ENCODE data around the gene SVBP.
A peak's percentile ranks its signal among the peaks of the same experiment; 100 is the strongest.

The SVBP gene

DNA sequence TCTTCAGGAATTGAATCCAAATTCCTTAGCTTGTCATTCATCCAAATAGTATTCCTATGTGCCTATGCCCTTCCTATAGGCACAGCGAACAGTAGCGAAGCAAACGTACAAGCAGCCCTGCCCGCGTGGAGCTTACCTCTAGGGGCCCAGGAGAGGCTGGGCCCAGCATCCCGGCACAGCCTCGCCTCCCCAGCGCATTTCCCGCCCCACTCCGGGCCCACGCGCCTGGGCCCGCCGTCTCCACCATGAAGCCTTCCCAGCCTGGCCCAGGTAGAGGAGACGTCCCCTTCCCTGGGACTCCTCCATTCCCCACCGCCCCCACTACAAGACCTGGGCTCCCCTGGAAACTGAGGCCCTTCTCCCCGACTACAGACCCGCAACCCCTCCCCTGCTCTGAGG lies 32.7 kb downstream of the SVBP start:
- H2BK120ac ChIP-seq (ENCODE audit: low read depth, low read length) = no peak overlapping the region
- peaks cover 5% of the 10 kb centered on the region for H3K79me1 ChIP-seq (replicated peaks; ENCODE audit: low read length, poor library complexity, severe bottlenecking)
- H3K4me1 ChIP-seq (ENCODE audit: control insufficient read depth, insufficient read depth, low read depth, low read length) = no peaks in the 10 kb centered on the region
- no peak overlapping the region for H2BK5ac ChIP-seq (ENCODE audit: low read depth, low read length, poor library complexity, severe bottlenecking)
- no peak overlapping the region for H3K9ac ChIP-seq (ENCODE audit: low read length)
- peak overlapping the region; percentile 15 for H4K91ac ChIP-seq (ENCODE audit: low read length)
- no peak overlapping the region for H3K23ac ChIP-seq (ENCODE audit: low read length in 2 of 2)
- H2BK15ac ChIP-seq (ENCODE audit: low read depth, poor library complexity, severe bottlenecking) = no peak overlapping the region
- peaks cover 0 to 6% of the 10 kb centered on the region in 2 experiments for H3K27me3 ChIP-seq (ENCODE audit: control insufficient read depth in 1 of 2, insufficient read depth in 1 of 2, low read length in 2 of 2)
- H3K9me3 ChIP-seq (ENCODE audit: control insufficient read depth, low read length) = no peaks in the 10 kb centered on the region
- H4K8ac ChIP-seq (ENCODE audit: low read length) = no peak overlapping the region
- no peak overlapping the region for H2BK12ac ChIP-seq (ENCODE audit: low read length in 2 of 2)
- H3K14ac ChIP-seq (ENCODE audit: low read length in 2 of 2) = no peak overlapping the region
- 93% methylated on average over 14 of the region's 18 CpGs for WGBS
- no peak overlapping the region for H2AFZ ChIP-seq (ENCODE audit: low read depth, low read length)
- peaks cover 26 to 30% of the 10 kb centered on the region in 2 experiments for H3K36me3 ChIP-seq (ENCODE audit: control insufficient read depth in 1 of 2, insufficient read depth in 2 of 2, low read depth in 1 of 2, low read length in 2 of 2)
- no peak overlapping the region for H2AK5ac ChIP-seq (ENCODE audit: low read length, severe bottlenecking)
- no peak overlapping the region for H3K4ac ChIP-seq (ENCODE audit: low read depth in 1 of 2, low read length in 2 of 2)
- H3K4me3 ChIP-seq (ENCODE audit: insufficient read depth in 1 of 2, low read depth in 1 of 2, low read length in 2 of 2) = no peak overlapping the region
- no peak for DNase-seq
- H3K18ac ChIP-seq (ENCODE audit: low read depth in 1 of 2, low read length in 2 of 2) = no peak overlapping the region
- no peak overlapping the region for H3K4me2 ChIP-seq (ENCODE audit: low read length, poor library complexity, severe bottlenecking)
- no peak overlapping the region for H3K27ac ChIP-seq (ENCODE audit: low read length, poor library complexity, severe bottlenecking)

DNA sequence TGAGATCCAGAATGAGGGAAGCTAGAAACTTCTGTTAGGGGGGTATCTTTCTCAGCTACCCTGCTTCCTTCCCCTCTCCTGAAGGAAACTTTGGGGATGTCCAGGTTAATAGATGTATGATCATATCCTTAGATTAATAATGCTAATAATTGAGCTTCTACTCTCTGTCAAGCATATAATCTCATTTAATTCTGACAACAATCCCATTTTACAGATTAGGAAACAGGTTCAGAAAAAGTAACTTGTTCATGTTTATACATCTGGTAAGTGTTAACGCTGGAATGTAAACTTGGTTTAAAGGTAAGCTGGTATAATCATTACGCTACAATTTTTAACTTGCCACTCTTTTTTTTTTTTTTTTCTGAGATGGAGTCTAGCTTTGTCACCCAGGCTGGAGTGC lies 34.1 kb downstream of the SVBP start:
- Histone ChIP-seq H3K4me3 (ENCODE audit: insufficient read depth in 1 of 2, low read depth in 1 of 2, low read length in 2 of 2) (no peak overlapping the region), H2BK120ac (ENCODE audit: low read depth, low read length) (no peak overlapping the region), H2BK15ac (ENCODE audit: low read depth, poor library complexity, severe bottlenecking) (no peak overlapping the region), H3K36me3 (ENCODE audit: control insufficient read depth in 1 of 2, insufficient read depth in 2 of 2, low read depth in 1 of 2, low read length in 2 of 2) (peaks cover 26 to 39% of the 10 kb centered on the region in 2 experiments), H3K27ac (ENCODE audit: low read length, poor library complexity, severe bottlenecking) (no peak overlapping the region), H3K18ac (ENCODE audit: low read depth in 1 of 2, low read length in 2 of 2) (no peak overlapping the region), H3K4me1 (ENCODE audit: control insufficient read depth, insufficient read depth, low read depth, low read length) (no peaks in the 10 kb centered on the region), H3K4ac (ENCODE audit: low read depth in 1 of 2, low read length in 2 of 2) (no peak overlapping the region), H3K14ac (ENCODE audit: low read length in 2 of 2) (no peak overlapping the region), H4K8ac (ENCODE audit: low read length) (no peak overlapping the region), H2AFZ (ENCODE audit: low read depth, low read length) (no peak overlapping the region), H3K9me3 (ENCODE audit: control insufficient read depth, low read length) (no peaks in the 10 kb centered on the region), H3K79me1 (replicated peaks; ENCODE audit: low read length, poor library complexity, severe bottlenecking) (peaks cover 11% of the 10 kb centered on the region), H3K27me3 (ENCODE audit: control insufficient read depth in 1 of 2, insufficient read depth in 1 of 2, low read length in 2 of 2) (peaks cover 0 to 6% of the 10 kb centered on the region in 2 experiments), H2BK12ac (ENCODE audit: low read length in 2 of 2) (no peak overlapping the region), H4K91ac (ENCODE audit: low read length) (no peak overlapping the region), H3K23ac (ENCODE audit: low read length in 2 of 2) (no peak overlapping the region), H3K9ac (ENCODE audit: low read length) (no peak overlapping the region), H2AK5ac (ENCODE audit: low read length, severe bottlenecking) (no peak overlapping the region), H2BK5ac (ENCODE audit: low read depth, low read length, poor library complexity, severe bottlenecking) (no peak overlapping the region), H3K4me2 (ENCODE audit: low read length, poor library complexity, severe bottlenecking) (no peak overlapping the region)
- DNase-seq = no peak
- WGBS = 88% methylated on average over 2 of the region's 2 CpGs

DNA sequence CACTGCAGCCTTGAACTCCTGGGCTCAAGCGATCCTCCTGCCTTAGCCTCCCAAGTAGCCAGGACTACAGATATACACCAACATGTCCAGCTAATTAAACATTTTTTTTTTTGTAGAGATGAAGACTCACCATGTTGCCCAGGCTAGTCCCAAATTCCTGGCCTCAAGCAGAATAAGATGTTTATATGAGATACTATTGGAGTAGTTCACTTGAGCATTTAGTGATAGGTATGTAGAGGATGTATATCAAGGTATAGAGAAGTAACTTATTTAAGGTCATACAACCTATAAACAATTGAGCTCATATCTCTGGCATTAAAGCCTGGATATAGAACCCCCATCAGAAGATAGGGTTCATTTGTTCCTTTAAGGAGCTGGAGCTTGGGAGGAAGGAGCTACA lies 37.0 kb downstream of the SVBP start:
- peaks cover 31 to 66% of the 10 kb centered on the region in 2 experiments for H3K36me3 ChIP-seq (ENCODE audit: control insufficient read depth in 1 of 2, insufficient read depth in 2 of 2, low read depth in 1 of 2, low read length in 2 of 2)
- H2AFZ ChIP-seq (ENCODE audit: low read depth, low read length) = no peak overlapping the region
- H2BK5ac ChIP-seq (ENCODE audit: low read depth, low read length, poor library complexity, severe bottlenecking) = no peak overlapping the region
- H2AK5ac ChIP-seq (ENCODE audit: low read length, severe bottlenecking) = no peak overlapping the region
- no peak for DNase-seq
- H2BK15ac ChIP-seq (ENCODE audit: low read depth, poor library complexity, severe bottlenecking) = no peak overlapping the region
- H3K27ac ChIP-seq (ENCODE audit: low read length, poor library complexity, severe bottlenecking) = no peak overlapping the region
- H3K79me1 ChIP-seq (replicated peaks; ENCODE audit: low read length, poor library complexity, severe bottlenecking) = peaks cover 14% of the 10 kb centered on the region
- H3K14ac ChIP-seq (ENCODE audit: low read length in 2 of 2) = no peak overlapping the region
- no peak overlapping the region for H2BK12ac ChIP-seq (ENCODE audit: low read length in 2 of 2)
- no peak overlapping the region for H3K4me2 ChIP-seq (ENCODE audit: low read length, poor library complexity, severe bottlenecking)
- H3K27me3 ChIP-seq (ENCODE audit: control insufficient read depth in 1 of 2, insufficient read depth in 1 of 2, low read length in 2 of 2) = no peaks in the 10 kb centered on the region
- no peak overlapping the region for H3K23ac ChIP-seq (ENCODE audit: low read length in 2 of 2)
- H4K8ac ChIP-seq (ENCODE audit: low read length) = no peak overlapping the region
- H3K4me3 ChIP-seq (ENCODE audit: insufficient read depth in 1 of 2, low read depth in 1 of 2, low read length in 2 of 2) = no peak overlapping the region
- H3K9ac ChIP-seq (ENCODE audit: low read length) = no peak overlapping the region
- no peaks in the 10 kb centered on the region for H3K9me3 ChIP-seq (ENCODE audit: control insufficient read depth, low read length)
- H3K4ac ChIP-seq (ENCODE audit: low read depth in 1 of 2, low read length in 2 of 2) = no peak overlapping the region
- no peaks in the 10 kb centered on the region for H3K4me1 ChIP-seq (ENCODE audit: control insufficient read depth, insufficient read depth, low read depth, low read length)
- no peak overlapping the region for H4K91ac ChIP-seq (ENCODE audit: low read length)
- WGBS = 100% methylated on average over 1 of the region's 1 CpG
- no peak overlapping the region for H3K18ac ChIP-seq (ENCODE audit: low read depth in 1 of 2, low read length in 2 of 2)
- H2BK120ac ChIP-seq (ENCODE audit: low read depth, low read length) = no peak overlapping the region

DNA sequence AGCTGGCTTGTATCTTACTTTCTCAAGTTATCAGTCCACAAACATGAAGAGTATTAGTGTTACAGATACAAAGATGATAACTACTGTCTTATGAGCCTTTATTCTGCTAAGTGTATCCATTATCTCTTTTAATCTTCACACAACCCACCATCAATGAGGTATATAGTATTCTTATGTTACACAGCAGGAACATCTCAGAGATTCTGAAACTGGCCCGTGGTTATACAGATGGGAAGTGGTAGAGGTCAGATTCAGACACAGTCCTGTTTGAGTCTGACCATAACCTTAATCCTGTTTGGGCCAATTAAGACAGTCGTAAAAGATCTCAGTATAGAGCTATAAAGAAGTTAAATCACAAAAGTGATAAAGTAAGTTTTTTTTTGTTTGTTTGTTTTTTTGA lies 37.5 kb downstream of the SVBP start:
- Histone ChIP-seq H3K18ac (ENCODE audit: low read depth in 1 of 2, low read length in 2 of 2) (no peak overlapping the region), H3K36me3 (ENCODE audit: control insufficient read depth in 1 of 2, insufficient read depth in 2 of 2, low read depth in 1 of 2, low read length in 2 of 2) (peaks cover 30 to 70% of the 10 kb centered on the region in 2 experiments), H2AK5ac (ENCODE audit: low read length, severe bottlenecking) (no peak overlapping the region), H2BK15ac (ENCODE audit: low read depth, poor library complexity, severe bottlenecking) (no peak overlapping the region), H3K9ac (ENCODE audit: low read length) (no peak overlapping the region), H3K4me2 (ENCODE audit: low read length, poor library complexity, severe bottlenecking) (no peak overlapping the region), H3K4ac (ENCODE audit: low read depth in 1 of 2, low read length in 2 of 2) (no peak overlapping the region), H3K23ac (ENCODE audit: low read length in 2 of 2) (no peak overlapping the region), H2BK120ac (ENCODE audit: low read depth, low read length) (no peak overlapping the region), H3K79me1 (replicated peaks; ENCODE audit: low read length, poor library complexity, severe bottlenecking) (peaks cover 15% of the 10 kb centered on the region), H3K27me3 (ENCODE audit: control insufficient read depth in 1 of 2, insufficient read depth in 1 of 2, low read length in 2 of 2) (no peaks in the 10 kb centered on the region), H2BK5ac (ENCODE audit: low read depth, low read length, poor library complexity, severe bottlenecking) (no peak overlapping the region), H2AFZ (ENCODE audit: low read depth, low read length) (no peak overlapping the region), H4K91ac (ENCODE audit: low read length) (no peak overlapping the region), H3K14ac (ENCODE audit: low read length in 2 of 2) (no peak overlapping the region), H4K8ac (ENCODE audit: low read length) (no peak overlapping the region), H3K4me1 (ENCODE audit: control insufficient read depth, insufficient read depth, low read depth, low read length) (no peaks in the 10 kb centered on the region), H3K4me3 (ENCODE audit: insufficient read depth in 1 of 2, low read depth in 1 of 2, low read length in 2 of 2) (no peak overlapping the region), H3K27ac (ENCODE audit: low read length, poor library complexity, severe bottlenecking) (no peak overlapping the region), H2BK12ac (ENCODE audit: low read length in 2 of 2) (no peak overlapping the region), H3K9me3 (ENCODE audit: control insufficient read depth, low read length) (no peaks in the 10 kb centered on the region)
- WGBS = 87% methylated on average over 2 of the region's 2 CpGs
- no peak for DNase-seq

All from mesenchymal stem cell (in vitro differentiated cells and primary cell).